Measurements from ENCODE around the gene LAMTOR4.
"Not testable (repeated sequence)": the region's sequence is repeated elsewhere in the genome, so short reads cannot be mapped to it uniquely, and the experiment has no call there.

LAMTOR4 gene

GRCh38 chr7:100177045-100178001 lies 28.6 kb downstream of the LAMTOR4 start, which contains the start of the genes GPC2 and STAG3:
Gene GPC2, minus strand, starts transcription at chr7:100177381. Its CDS starts 182 bp downstream, at chr7:100177199.
Gene STAG3, plus strand, starts transcription at chr7:100177918. Its CDS starts 2,639 bp downstream, at chr7:100180557.
- Histone ChIP-seq H3K9me3 (ENCODE audit: control insufficient read depth in 5 of 5, low read length in 5 of 5) (no peaks in the 10 kb centered on the region), H3K27me3 (ENCODE audit: control insufficient read depth in 5 of 5, insufficient read depth in 4 of 5, low read length in 5 of 5) (peaks cover 0 to 8% (median 6%) of the 10 kb centered on the region in 5 donors), H3K9ac (ENCODE audit: low read length in 5 of 5) (peak within 1 kb of the TSS in 4 of 5 donors; percentile 43 to 66 (median 53)), H3K27ac (ENCODE audit: low read depth, low read length) (no peak within 1 kb of the TSS), H3K4me3 (ENCODE audit: low read depth in 1 of 5, low read length in 5 of 5) (peak within 1 kb of the TSS in 4 of 5 donors; percentile 62 to 68 (median 64)), H3K36me3 (ENCODE audit: control insufficient read depth in 5 of 5, insufficient read depth in 5 of 5, low read length in 5 of 5) (no peaks in the 10 kb centered on the region), H3K4me1 (ENCODE audit: control insufficient read depth in 5 of 5, insufficient read depth in 5 of 5, low read length in 5 of 5) (peaks cover 2 to 14% (median 12%) of the 10 kb centered on the region in 5 donors)

GRCh38 chr7:100180084-100180483 lies 31.4 kb downstream of the LAMTOR4 start:
- H3K4me3 ChIP-seq (ENCODE audit: low read depth in 1 of 5, low read length in 5 of 5); H3K27ac ChIP-seq (ENCODE audit: low read depth, low read length); H3K9me3 ChIP-seq (ENCODE audit: control insufficient read depth in 5 of 5, low read length in 5 of 5); H3K27me3 ChIP-seq (ENCODE audit: control insufficient read depth in 5 of 5, insufficient read depth in 4 of 5, low read length in 5 of 5); H3K36me3 ChIP-seq (ENCODE audit: control insufficient read depth in 5 of 5, insufficient read depth in 5 of 5, low read length in 5 of 5); H3K9ac ChIP-seq (ENCODE audit: low read length in 5 of 5): not testable (repeated sequence)
- H3K4me1 ChIP-seq (ENCODE audit: control insufficient read depth in 5 of 5, insufficient read depth in 5 of 5, low read length in 5 of 5) = peaks cover 2 to 14% (median 12%) of the 10 kb centered on the region in 5 donors

- not testable (repeated sequence) for H3K27me3 ChIP-seq (ENCODE audit: control insufficient read depth in 5 of 5, insufficient read depth in 4 of 5, low read length in 5 of 5); H3K9me3 ChIP-seq (ENCODE audit: control insufficient read depth in 5 of 5, low read length in 5 of 5); H3K9ac ChIP-seq (ENCODE audit: low read length in 5 of 5); H3K36me3 ChIP-seq (ENCODE audit: control insufficient read depth in 5 of 5, insufficient read depth in 5 of 5, low read length in 5 of 5); H3K4me3 ChIP-seq (ENCODE audit: low read depth in 1 of 5, low read length in 5 of 5); H3K4me1 ChIP-seq (ENCODE audit: control insufficient read depth in 5 of 5, insufficient read depth in 5 of 5, low read length in 5 of 5); H3K27ac ChIP-seq (ENCODE audit: low read depth, low read length)
Observed at GRCh38 chr7:100182616-100183015, 33.9 kb downstream of the LAMTOR4 start.

- H3K4me1 ChIP-seq (ENCODE audit: control insufficient read depth in 5 of 5, insufficient read depth in 5 of 5, low read length in 5 of 5); H3K27me3 ChIP-seq (ENCODE audit: control insufficient read depth in 5 of 5, insufficient read depth in 4 of 5, low read length in 5 of 5); H3K9me3 ChIP-seq (ENCODE audit: control insufficient read depth in 5 of 5, low read length in 5 of 5); H3K4me3 ChIP-seq (ENCODE audit: low read depth in 1 of 5, low read length in 5 of 5); H3K27ac ChIP-seq (ENCODE audit: low read depth, low read length); H3K36me3 ChIP-seq (ENCODE audit: control insufficient read depth in 5 of 5, insufficient read depth in 5 of 5, low read length in 5 of 5); H3K9ac ChIP-seq (ENCODE audit: low read length in 5 of 5): not testable (repeated sequence)
Observed at GRCh38 chr7:100183090-100183489, 34.4 kb downstream of the LAMTOR4 start.

- Histone ChIP-seq H3K27me3 (ENCODE audit: control insufficient read depth in 5 of 5, insufficient read depth in 4 of 5, low read length in 5 of 5) (no peaks in the 10 kb centered on the region), H3K4me3 (ENCODE audit: low read depth in 1 of 5, low read length in 5 of 5) (no peak overlapping the region), H3K4me1 (ENCODE audit: control insufficient read depth in 5 of 5, insufficient read depth in 5 of 5, low read length in 5 of 5) (peaks cover 0 to 8% (median 0%) of the 10 kb centered on the region in 5 donors), H3K27ac (ENCODE audit: low read depth, low read length) (no peak overlapping the region), H3K36me3 (ENCODE audit: control insufficient read depth in 5 of 5, insufficient read depth in 5 of 5, low read length in 5 of 5) (no peaks in the 10 kb centered on the region), H3K9me3 (ENCODE audit: control insufficient read depth in 5 of 5, low read length in 5 of 5) (no peaks in the 10 kb centered on the region), H3K9ac (ENCODE audit: low read length in 5 of 5) (no peak overlapping the region)
Observed at GRCh38 chr7:100185726-100186125, 37.0 kb downstream of the LAMTOR4 start.

- Histone ChIP-seq H3K36me3 (ENCODE audit: control insufficient read depth in 5 of 5, insufficient read depth in 5 of 5, low read length in 5 of 5) (no peaks in the 10 kb centered on the region), H3K9ac (ENCODE audit: low read length in 5 of 5) (no peak overlapping the region), H3K27me3 (ENCODE audit: control insufficient read depth in 5 of 5, insufficient read depth in 4 of 5, low read length in 5 of 5) (no peaks in the 10 kb centered on the region), H3K4me3 (ENCODE audit: low read depth in 1 of 5, low read length in 5 of 5) (no peak overlapping the region), H3K27ac (ENCODE audit: low read depth, low read length) (no peak overlapping the region), H3K4me1 (ENCODE audit: control insufficient read depth in 5 of 5, insufficient read depth in 5 of 5, low read length in 5 of 5) (peaks cover 0 to 22% (median 7%) of the 10 kb centered on the region in 5 donors), H3K9me3 (ENCODE audit: control insufficient read depth in 5 of 5, low read length in 5 of 5) (no peaks in the 10 kb centered on the region)
Observed at GRCh38 chr7:100189061-100189460, 40.3 kb downstream of the LAMTOR4 start.

- Histone ChIP-seq H3K4me3 (ENCODE audit: low read depth in 1 of 5, low read length in 5 of 5) (no peak overlapping the region), H3K36me3 (ENCODE audit: control insufficient read depth in 5 of 5, insufficient read depth in 5 of 5, low read length in 5 of 5) (no peaks in the 10 kb centered on the region), H3K9me3 (ENCODE audit: control insufficient read depth in 5 of 5, low read length in 5 of 5) (no peaks in the 10 kb centered on the region), H3K27ac (ENCODE audit: low read depth, low read length) (no peak overlapping the region), H3K9ac (ENCODE audit: low read length in 5 of 5) (no peak overlapping the region), H3K27me3 (ENCODE audit: control insufficient read depth in 5 of 5, insufficient read depth in 4 of 5, low read length in 5 of 5) (no peaks in the 10 kb centered on the region), H3K4me1 (ENCODE audit: control insufficient read depth in 5 of 5, insufficient read depth in 5 of 5, low read length in 5 of 5) (peaks cover 0 to 22% (median 7%) of the 10 kb centered on the region in 5 donors)
Observed at GRCh38 chr7:100190048-100190711, 41.5 kb downstream of the LAMTOR4 start.

GRCh38 chr7:100191775-100192174 lies 43.1 kb downstream of the LAMTOR4 start:
- Histone ChIP-seq H3K4me3 (ENCODE audit: low read depth in 1 of 5, low read length in 5 of 5) (no peak overlapping the region), H3K27ac (ENCODE audit: low read depth, low read length) (no peak overlapping the region), H3K4me1 (ENCODE audit: control insufficient read depth in 5 of 5, insufficient read depth in 5 of 5, low read length in 5 of 5) (peaks cover 0 to 19% (median 7%) of the 10 kb centered on the region in 5 donors), H3K27me3 (ENCODE audit: control insufficient read depth in 5 of 5, insufficient read depth in 4 of 5, low read length in 5 of 5) (no peaks in the 10 kb centered on the region), H3K9me3 (ENCODE audit: control insufficient read depth in 5 of 5, low read length in 5 of 5) (no peaks in the 10 kb centered on the region), H3K36me3 (ENCODE audit: control insufficient read depth in 5 of 5, insufficient read depth in 5 of 5, low read length in 5 of 5) (no peaks in the 10 kb centered on the region), H3K9ac (ENCODE audit: low read length in 5 of 5) (no peak overlapping the region)

- not testable (repeated sequence) for H3K27ac ChIP-seq (ENCODE audit: low read depth, low read length); H3K9me3 ChIP-seq (ENCODE audit: control insufficient read depth in 5 of 5, low read length in 5 of 5)
Observed at GRCh38 chr7:100192281-100192862, 43.7 kb downstream of the LAMTOR4 start.

More at GRCh38 chr7:100192281-100192862, 43.7 kb downstream of the LAMTOR4 start:
- not testable (repeated sequence) for H3K36me3 ChIP-seq (ENCODE audit: control insufficient read depth in 5 of 5, insufficient read depth in 5 of 5, low read length in 5 of 5); H3K27me3 ChIP-seq (ENCODE audit: control insufficient read depth in 5 of 5, insufficient read depth in 4 of 5, low read length in 5 of 5); H3K9ac ChIP-seq (ENCODE audit: low read length in 5 of 5); H3K4me3 ChIP-seq (ENCODE audit: low read depth in 1 of 5, low read length in 5 of 5)
- peaks cover 0 to 19% (median 7%) of the 10 kb centered on the region in 5 donors for H3K4me1 ChIP-seq (ENCODE audit: control insufficient read depth in 5 of 5, insufficient read depth in 5 of 5, low read length in 5 of 5)

Measured in subcutaneous abdominal adipose tissue (tissue), 5 donors.